Liver (tissue), 9 donors: ENCODE results near the gene TNFRSF8. TPM values are rescaled to one million over a fixed set of nuclear protein-coding genes. Genes with fewer than 3 reads are reported as not detected.
A peak's percentile ranks its signal among the peaks of the same experiment; 100 is the strongest.

Experiments used
- DNase-seq: peaks from one replicate; pipeline ENCODE4 v3.0.0-alpha.2; 2017; ENCODE audit warnings: low spot score
- H3K27ac ChIP-seq, 2 donors: one replicate each; pipeline ENCODE4 v1.7.0; 2013; ENCODE audit warnings: inconsistent platforms in 2 of 2, low read length in 2 of 2, control low read depth in 1 of 2, low read depth in 1 of 2, mild to moderate bottlenecking in 1 of 2
- H3K27me3 ChIP-seq, 4 donors: one replicate each; pipeline versions ENCODE4 v1.6.1 to v1.7.0; 2013; ENCODE audit warnings: low read length in 3 of 4, inconsistent platforms in 1 of 4, mild to moderate bottlenecking in 1 of 4, moderate library complexity in 1 of 4; ENCODE audit not compliant: control insufficient read depth in 4 of 4, insufficient read depth in 4 of 4
- H3K36me3 ChIP-seq, 4 donors: one replicate each; pipeline versions ENCODE4 v1.6.1 to v1.7.0; 2013; ENCODE audit warnings: low read length in 3 of 4, mild to moderate bottlenecking in 3 of 4, low read depth in 1 of 4, moderate library complexity in 1 of 4; ENCODE audit not compliant: control insufficient read depth in 4 of 4, insufficient read depth in 3 of 4
- H3K4me1 ChIP-seq, 4 donors: one replicate each; pipeline versions ENCODE4 v1.6.1 to v1.7.0; 2013; ENCODE audit warnings: low read length in 3 of 4, mild to moderate bottlenecking in 3 of 4, moderate library complexity in 1 of 4; ENCODE audit not compliant: control insufficient read depth in 4 of 4, insufficient read depth in 4 of 4
- H3K4me3 ChIP-seq, 3 donors: one replicate each; pipeline versions ENCODE4 v1.6.1 to v1.7.0; 2013; ENCODE audit warnings: low read length in 3 of 3, control low read depth in 1 of 3, low read depth in 1 of 3, mild to moderate bottlenecking in 1 of 3
- H3K9ac ChIP-seq, 2 donors: one replicate each; pipeline ENCODE4 v1.7.0; 2013; ENCODE audit warnings: low read length in 2 of 2, mild to moderate bottlenecking in 2 of 2, moderate library complexity in 2 of 2, control low read depth in 1 of 2, low read depth in 1 of 2
- H3K9me3 ChIP-seq, 4 donors: one replicate each; pipeline versions ENCODE4 v1.6.1 to v1.7.0; 2013; ENCODE audit warnings: low read length in 3 of 4; ENCODE audit not compliant: control insufficient read depth in 4 of 4
- CTCF ChIP-seq: fragments of 150-350 bp; IDR thresholded peaks from 2 replicates; pipeline ENCODE4 v1.5.1; 2017; ENCODE audit warnings: improper control_type of control experiment, low read depth, low read length; ENCODE audit not compliant: missing input control
- EGR1 ChIP-seq, 2 donors: IDR thresholded peaks; 2 replicates each; pipeline ENCODE4 v1.6.1; 2016 to 2018; ENCODE audit warnings: antibody characterized with exemption in 2 of 2, low read depth in 2 of 2
- FOXA1 ChIP-seq: IDR thresholded peaks from 2 replicates; pipeline ENCODE4 v1.6.1; 2016; ENCODE audit warnings: antibody characterized with exemption
- GABPA ChIP-seq, 2 donors: IDR thresholded peaks in 1 of 2; conservative IDR thresholded peaks in 1 of 2; 2 replicates each; pipeline ENCODE4 v1.6.1; 2016; ENCODE audit warnings: antibody characterized with exemption in 2 of 2, mild to moderate bottlenecking in 1 of 2, moderate library complexity in 1 of 2
- HNF4A ChIP-seq, 2 donors: conservative IDR thresholded peaks; 2 replicates each; pipeline ENCODE4 v1.6.1; 2016; ENCODE audit warnings: antibody characterized with exemption in 2 of 2, mild to moderate bottlenecking in 2 of 2
- HNF4G ChIP-seq: IDR thresholded peaks from 2 replicates; pipeline ENCODE4 v1.6.1; 2016; ENCODE audit warnings: antibody characterized with exemption
- JUND ChIP-seq, 2 donors: IDR thresholded peaks; 2 replicates each; pipeline ENCODE4 v1.6.1; 2016; ENCODE audit warnings: antibody characterized with exemption in 2 of 2
- MAX ChIP-seq: IDR thresholded peaks from 2 replicates; pipeline ENCODE4 v1.6.1; 2016; ENCODE audit warnings: antibody characterized with exemption
- NR2F2 ChIP-seq: IDR thresholded peaks from 2 replicates; pipeline ENCODE4 v1.6.1; 2016; ENCODE audit warnings: antibody characterized with exemption
- RAD21 ChIP-seq, 2 donors: IDR thresholded peaks; 2 replicates each; pipeline ENCODE4 v1.6.1; 2016; ENCODE audit warnings: antibody characterized with exemption in 2 of 2, mild to moderate bottlenecking in 2 of 2
- REST ChIP-seq: IDR thresholded peaks from 2 replicates; pipeline ENCODE4 v1.6.1; 2016; ENCODE audit warnings: antibody characterized with exemption, mild to moderate bottlenecking
- RXRA ChIP-seq, 2 donors: IDR thresholded peaks; 2 replicates each; pipeline ENCODE4 v1.6.1; 2017 to 2018; ENCODE audit warnings: antibody characterized with exemption in 2 of 2, mild to moderate bottlenecking in 1 of 2
- SP1 ChIP-seq: IDR thresholded peaks from 2 replicates; pipeline ENCODE4 v1.6.1; 2018; ENCODE audit warnings: antibody characterized with exemption, mild to moderate bottlenecking
- TAF1 ChIP-seq: conservative IDR thresholded peaks from 2 replicates; pipeline ENCODE4 v1.6.1; 2016; ENCODE audit warnings: antibody characterized with exemption, mild to moderate bottlenecking
- YY1 ChIP-seq: IDR thresholded peaks from 2 replicates; pipeline ENCODE4 v1.6.1; 2016; ENCODE audit warnings: antibody characterized with exemption, mild to moderate bottlenecking
- ZBTB33 ChIP-seq: IDR thresholded peaks from 2 replicates; pipeline ENCODE4 v1.6.1; 2016; ENCODE audit warnings: antibody characterized with exemption
- WGBS: extraction: QIAGEN DNeasy Blood & Tissue Kit; methylation state at CpG from one replicate; pipeline ENCODE4 v1.1.7; 2013; 5-methylcytosine and 5-hydroxymethylcytosine counted together
- polyA plus RNA-seq, 2 donors: library from polyadenylated mRNA; stranded (reverse) in 1 of 2; unstranded in 1 of 2; fragments of 200-250 nt in 1 of 2; fragments of >200 nt in 1 of 2; fragmentation: Nextera tagmentation in 1 of 2; extraction: Ambion mirVana in 1 of 2; gene quantifications; one replicate each; pipeline versions ENCODE4 v1.2.1 to v1.2.3, GENCODE V29; 2013 to 2015
- total RNA-seq, 2 donors: library from RNA; depleted of rRNA; stranded (reverse); fragments of >200 nt; gene quantifications; one replicate each; pipeline ENCODE4 v1.2.3, GENCODE V29; 2014
- donor health status: healthy.
- donor health status: healthy.
- donor health status: healthy.
- donor health status: healthy.
- donor health status: healthy.

The TNFRSF8 gene
- total and polyA plus RNA-seq, 4 donors: 0.08 to 0.19 (median 0.12) TPM

- TF ChIP-seq GABPA (IDR thresholded peaks at IDR 0.05 in 1 of 2, conservative IDR thresholded peaks at IDR 0.05 in 1 of 2) (no peak), JUND (IDR thresholded peaks at IDR 0.05) (no peak), CTCF (no peak), FOXA1 (no peak), RAD21 (IDR thresholded peaks at IDR 0.05) (no peak), YY1 (no peak)
Observed at GRCh38 chr1:12134716-12135115, 71.6 kb downstream of the TNFRSF8 start (continued).

- peaks cover 0 to 6% (median 1%) of the 10 kb centered on the region in 4 donors for H3K4me1 ChIP-seq
- no peak overlapping the region for H3K4me3 ChIP-seq
- TF ChIP-seq REST (no peak), NR2F2 (peak; percentile 47)
- no peaks in the 10 kb centered on the region for H3K9me3 ChIP-seq
- H3K9ac ChIP-seq: no peak overlapping the region
- no peak for DNase-seq
- H3K27me3 ChIP-seq: no peaks in the 10 kb centered on the region
- no peaks in the 10 kb centered on the region for H3K36me3 ChIP-seq
- WGBS: 72% methylated on average over 6 of the region's 6 CpGs
- H3K27ac ChIP-seq: no peak overlapping the region
Observed at GRCh38 chr1:12135612-12136011, 72.5 kb downstream of the TNFRSF8 start.

GRCh38 chr1:12136916-12137610, 74.0 kb downstream of the TNFRSF8 start:
- H3K4me3 ChIP-seq: no peak overlapping the region
- no peaks in the 10 kb centered on the region for H3K36me3 ChIP-seq
- no peak overlapping the region for H3K9ac ChIP-seq
- H3K9me3 ChIP-seq: no peaks in the 10 kb centered on the region
- H3K27ac ChIP-seq: no peak overlapping the region
- DNase-seq: no peak
- 70% methylated on average over 8 of the region's 8 CpGs for WGBS
- no peaks in the 10 kb centered on the region for H3K27me3 ChIP-seq
- TF ChIP-seq REST (no peak), RXRA (IDR thresholded peaks at IDR 0.05) (no peak), ZBTB33 (no peak), FOXA1 (no peak), SP1 (no peak), HNF4A (conservative IDR thresholded peaks at IDR 0.05) (no peak), TAF1 (no peak), NR2F2 (no peak), HNF4G (no peak), EGR1 (IDR thresholded peaks at IDR 0.05; ENCODE audit: low read depth in 2 of 2) (no peak), MAX (no peak), RAD21 (IDR thresholded peaks at IDR 0.05) (no peak), JUND (IDR thresholded peaks at IDR 0.05) (no peak)
- H3K4me1 ChIP-seq: no peaks in the 10 kb centered on the region
